Measurements from ENCODE around the gene ZNF629. TPM values are rescaled to one million over a fixed set of nuclear protein-coding genes. Genes with fewer than 3 reads are reported as not detected.

Gene ZNF629
- total RNA-seq, 1 experiment from 2014 or later: 18.4 TPM

DNA sequence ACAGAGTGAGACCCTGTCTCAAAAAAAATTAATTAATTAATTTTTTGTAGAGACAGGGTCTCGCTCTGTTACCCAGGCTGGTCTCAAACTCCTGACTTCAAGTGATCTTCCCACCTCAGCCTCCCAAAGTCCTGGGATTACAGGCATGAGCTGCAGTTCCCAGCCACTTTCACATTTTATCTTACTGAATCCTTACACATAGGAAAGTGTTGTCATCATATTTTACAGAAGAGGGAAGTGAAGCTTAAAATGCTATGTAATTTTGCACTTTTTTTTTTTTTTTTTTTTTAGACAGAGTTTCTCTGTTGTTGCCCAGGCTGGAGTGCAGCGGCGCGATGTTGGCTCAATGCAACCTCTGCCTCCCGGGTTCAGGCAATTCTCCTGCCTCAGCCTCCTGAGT is 21.1 kb upstream of the ZNF629 start (continued):
- no peak for TF ChIP-seq TCF7L2 (IDR thresholded peaks at IDR 0.05; ENCODE audit: borderline replicate concordance, extremely low read depth, insufficient read depth, insufficient read length)
- no peak for TF ChIP-seq CBX3 (IDR thresholded peaks at IDR 0.05; ENCODE audit: low read depth)

DNA sequence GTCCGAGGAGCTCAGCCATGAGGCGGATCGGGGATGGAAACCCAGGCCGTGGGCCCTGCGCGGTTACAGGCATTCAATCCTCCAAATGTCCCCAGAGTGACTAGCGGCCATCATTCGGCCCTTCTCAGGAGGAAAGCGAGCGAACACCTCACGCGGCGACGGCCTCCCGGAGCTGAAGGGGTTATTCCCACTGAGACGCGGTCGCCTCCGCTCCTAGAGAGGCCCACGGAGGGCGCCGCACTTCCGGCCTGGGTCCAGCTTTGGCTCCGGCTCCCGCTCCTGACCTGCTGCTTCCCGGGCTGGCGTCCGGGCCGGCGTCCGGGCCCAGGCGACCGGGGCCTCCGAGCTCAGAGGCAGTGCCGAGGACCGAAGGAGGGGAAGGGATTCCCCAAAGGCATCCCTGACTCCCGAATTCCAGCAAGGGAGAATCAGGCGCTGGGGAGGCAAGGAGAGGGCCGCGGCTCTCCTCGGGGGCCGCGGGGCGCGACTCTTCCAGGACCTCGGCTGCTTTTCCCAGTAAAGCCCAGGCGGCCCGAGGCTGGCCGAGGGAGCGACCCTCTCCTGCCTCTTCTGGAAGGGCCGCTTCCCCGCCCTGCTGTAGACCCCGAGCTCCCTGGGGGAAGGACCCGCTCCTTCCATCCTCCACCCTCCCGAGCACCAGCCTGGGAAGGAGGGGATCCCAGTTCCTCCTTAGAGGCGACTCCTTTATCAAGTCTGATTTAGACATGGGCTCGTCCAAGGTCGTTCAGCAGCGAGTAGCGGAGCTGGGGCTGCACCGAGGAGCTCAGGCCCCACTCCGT is 18.6 kb upstream of the ZNF629 start:
- TF ChIP-seq, protein P1, sequence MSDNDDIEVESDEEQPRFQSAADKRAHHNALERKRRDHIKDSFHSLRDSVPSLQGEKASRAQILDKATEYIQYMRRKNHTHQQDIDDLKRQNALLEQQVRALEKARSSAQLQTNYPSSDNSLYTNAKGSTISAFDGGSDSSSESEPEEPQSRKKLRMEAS (IDR thresholded peaks at IDR 0.05): peak; percentile 50; the same call in 1 of the 2 replicates
- TF ChIP-seq POLR2AphosphoS5 (IDR thresholded peaks at IDR 0.05; ENCODE audit: low read depth, low read length) (peak; percentile 96), EZH2phosphoT487 (IDR thresholded peaks at IDR 0.05; ENCODE audit: borderline replicate concordance) (no peak), ZNF274 (IDR thresholded peaks at IDR 0.05; ENCODE audit: low read depth, low read length) (no peak), EZH2 (IDR thresholded peaks at IDR 0.05) (no peak), SIN3A (IDR thresholded peaks at IDR 0.05; ENCODE audit: low read depth) (peak; percentile 47; the same call in 1 of the 2 replicates), JUND (IDR thresholded peaks at IDR 0.05) (no peak), TCF7L2 (IDR thresholded peaks at IDR 0.05; ENCODE audit: borderline replicate concordance, extremely low read depth, insufficient read depth, insufficient read length) (peak; percentile 50), POLR2A (IDR thresholded peaks at IDR 0.05; ENCODE audit: borderline replicate concordance, extremely low read depth, insufficient read depth, insufficient read length) (peak; percentile 91), SP1 (IDR thresholded peaks at IDR 0.05; ENCODE audit: low read depth) (peak; percentile 72), YY1 (IDR thresholded peaks at IDR 0.05; ENCODE audit: extremely low read depth, insufficient replicate concordance, low read depth, low read length) (peak; percentile 76), ELF1 (IDR thresholded peaks at IDR 0.05; ENCODE audit: borderline replicate concordance, low read depth) (peak; percentile 79; the same call in 1 of the 2 replicates), ZFX (IDR thresholded peaks at IDR 0.05) (peak; percentile 96; the same call in 1 of the 2 replicates)
- TF ChIP-seq, protein P2, sequence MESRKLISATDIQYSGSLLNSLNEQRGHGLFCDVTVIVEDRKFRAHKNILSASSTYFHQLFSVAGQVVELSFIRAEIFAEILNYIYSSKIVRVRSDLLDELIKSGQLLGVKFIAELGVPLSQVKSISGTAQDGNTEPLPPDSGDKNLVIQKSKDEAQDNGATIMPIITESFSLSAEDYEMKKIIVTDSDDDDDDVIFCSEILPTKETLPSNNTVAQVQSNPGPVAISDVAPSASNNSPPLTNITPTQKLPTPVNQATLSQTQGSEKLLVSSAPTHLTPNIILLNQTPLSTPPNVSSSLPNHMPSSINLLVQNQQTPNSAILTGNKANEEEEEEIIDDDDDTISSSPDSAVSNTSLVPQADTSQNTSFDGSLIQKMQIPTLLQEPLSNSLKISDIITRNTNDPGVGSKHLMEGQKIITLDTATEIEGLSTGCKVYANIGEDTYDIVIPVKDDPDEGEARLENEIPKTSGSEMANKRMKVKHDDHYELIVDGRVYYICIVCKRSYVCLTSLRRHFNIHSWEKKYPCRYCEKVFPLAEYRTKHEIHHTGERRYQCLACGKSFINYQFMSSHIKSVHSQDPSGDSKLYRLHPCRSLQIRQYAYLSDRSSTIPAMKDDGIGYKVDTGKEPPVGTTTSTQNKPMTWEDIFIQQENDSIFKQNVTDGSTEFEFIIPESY (IDR thresholded peaks at IDR 0.05; ENCODE audit: extremely low read depth, insufficient replicate concordance, low read length): no peak
- TF ChIP-seq, protein P3, sequence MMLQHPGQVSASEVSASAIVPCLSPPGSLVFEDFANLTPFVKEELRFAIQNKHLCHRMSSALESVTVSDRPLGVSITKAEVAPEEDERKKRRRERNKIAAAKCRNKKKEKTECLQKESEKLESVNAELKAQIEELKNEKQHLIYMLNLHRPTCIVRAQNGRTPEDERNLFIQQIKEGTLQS (IDR thresholded peaks at IDR 0.05): no peak
- DNase-seq (ENCODE audit: low read depth, low spot score) (peak; percentile 56), ATAC-seq (peak; percentile 92)
- no peaks in the 10 kb centered on the region for H3K9me3 ChIP-seq (ENCODE audit: control insufficient read depth in 1 of 2, insufficient read depth in 1 of 2, low read depth in 1 of 2, low read length in 2 of 2)
- ChIA-PET RAD21 (ENCODE audit: low non-redundant PET in 1 of 2, low total read pairs in 2 of 2, uncharacterized antibody in 2 of 2, unreplicated experiment in 2 of 2) (interaction anchor here (0.6 to 1.2 kb wide), 3 partner anchors 15 to 147 kb away, joined by 3 to 4 read pairs (median 3); partner anchors contain the start of genes FBRS (in 1 of the 2) and ZNF629 (in 1 of the 2)), POLR2A (interaction anchor here (0.7 to 2.0 kb wide), 14 partner anchors 9 to 147 kb away, joined by 3 to 23 read pairs (median 4); partner anchors contain the start of genes CTF1, PHKG2 and ZNF629), CTCF (interaction anchor here (0.7 to 2.7 kb wide), 4 partner anchors 8 to 39 kb away, joined by 3 to 27 read pairs (median 7); partner anchors contain the start of gene ZNF629)
- intact Hi-C loops (cut with micrococcal nuclease): loop anchor here (1.0 to 5.0 kb wide), 2 partner anchors 18 to 72 kb away; partner anchors contain the start of gene ZNF629
- H3K27me3 ChIP-seq (ENCODE audit: insufficient read depth, low read length): no peaks in the 10 kb centered on the region
- H3K4me1 ChIP-seq (ENCODE audit: control insufficient read depth in 1 of 2, insufficient read depth in 2 of 2, low read length in 2 of 2): peaks cover 8 to 16% of the 10 kb centered on the region in 2 experiments; a peak in 3 of 4 replicates
- H3K27ac ChIP-seq (ENCODE audit: low read depth, low read length): peak overlapping the region; percentile 93
- H2AFZ ChIP-seq (ENCODE audit: low read depth, low read length, poor library complexity, severe bottlenecking): peak overlapping the region; percentile 72
- H3K36me3 ChIP-seq (ENCODE audit: control insufficient read depth in 1 of 2, insufficient read depth in 2 of 2, low read length in 2 of 2): no peaks in the 10 kb centered on the region
- H4K20me1 ChIP-seq (ENCODE audit: insufficient read depth): no peaks in the 10 kb centered on the region
- H3K9me2 ChIP-seq (ENCODE audit: insufficient read depth): no peaks in the 10 kb centered on the region
- H3K9ac ChIP-seq (ENCODE audit: low read length): peak overlapping the region; percentile 93
- H3K79me2 ChIP-seq (ENCODE audit: insufficient read depth, low read length): no peaks in the 10 kb centered on the region
- no TSS peak for BruUV-seq (replicated peaks)
- peak overlapping the region; percentile 89 for H3K4me2 ChIP-seq (ENCODE audit: low read length)
- peak overlapping the region; percentile 72 to 87 for H3K4me3 ChIP-seq (replicated peaks in 1 of 2; ENCODE audit: low read depth in 1 of 2, low read length in 2 of 2)
